NT2/D1 (cell line): ENCODE data around the gene PLPP7.

Experiments used
- SUZ12 ChIP-seq: IDR thresholded peaks from 2 replicates; pipeline ENCODE4 v1.6.1; 2011; ENCODE audit not compliant: insufficient read length, insufficient read depth; ENCODE audit errors: extremely low read depth
- YY1 ChIP-seq: IDR thresholded peaks from 2 replicates; pipeline ENCODE4 v1.6.1; 2011; ENCODE audit not compliant: insufficient read length, insufficient read depth
- ZNF274 ChIP-seq: IDR thresholded peaks from 2 replicates; pipeline ENCODE4 v1.6.1; 2011; ENCODE audit warnings: mild to moderate bottlenecking, low read depth, low read length

- TF ChIP-seq YY1 (no peak), SUZ12 (no peak), ZNF274 (no peak)
These were observed 57.0 kb downstream of the PLPP7 start for GRCh38 chr9:131346559-131346958.
